Pancreas (tissue), 10 donors: ENCODE results near the gene IFT57. TPM values are rescaled to one million over a fixed set of nuclear protein-coding genes. Genes with fewer than 3 reads are reported as not detected.

Experiments
- ATAC-seq, 4 donors: fragments of 200-7000 bp; cut with Tn5 transposase; one replicate each; pipeline versions ENCODE4 v1.8.0 to v1.9.1; 2020; ENCODE audit warnings: mild to moderate bottlenecking in 4 of 4, moderate library complexity in 4 of 4
- DNase-seq, 6 donors: peaks; one replicate each; pipeline ENCODE4 v3.0.0-alpha.2; 2020
- FAIRE-seq: peaks from 2 replicates; lab custom pipeline; 2012; peaks lifted over from hg19 to GRCh38; lab: Jason Lieb, UNC
- H3K27ac ChIP-seq, 4 donors: fragments of 200-600 bp; sonication (generic); 1 replicate in 3 of 4; 2 replicates in 1 of 4; pipeline versions ENCODE4 v1.5.0 to v1.8.0; 2020
- H3K27me3 ChIP-seq, 4 donors: fragments of 200-600 bp; one replicate each; pipeline ENCODE4 v1.8.0; 2021
- H3K36me3 ChIP-seq, 3 donors: fragments of 200-600 bp; sonication (generic) in 1 of 3; one replicate each; pipeline versions ENCODE4 v1.5.0 to v1.8.0; 2020 to 2021
- H3K4me1 ChIP-seq, 3 donors: fragments of 200-600 bp; one replicate each; pipeline ENCODE4 v1.8.0; 2021
- H3K4me3 ChIP-seq, 4 donors: fragments of 200-600 bp; sonication (generic) in 2 of 4; one replicate each; pipeline versions ENCODE4 v1.5.0 to v1.8.0; 2020 to 2021
- H3K9me3 ChIP-seq, 4 donors: fragments of 200-600 bp; one replicate each; pipeline ENCODE4 v1.8.0; 2021
- CTCF ChIP-seq, 4 donors: fragments of 200-600 bp; sonication (generic) in 3 of 4; IDR thresholded peaks; one replicate each; pipeline versions ENCODE4 v1.5.0 to v1.8.0; 2021; ENCODE audit warnings: antibody characterized with exemption in 4 of 4
- WGBS, 2 donors: extraction: QIAGEN DNeasy Blood & Tissue Kit; methylation state at CpG; one replicate each; pipeline ENCODE4 v1.1.7; 2013; 5-methylcytosine and 5-hydroxymethylcytosine counted together
- intact Hi-C, 3 donors: fragments of 100-400 bp; cut with DNase I; formaldehyde crosslinking; loops; one replicate each; pipeline versions ENCODE4 v1.11.1 to v1.14.2; 2022
- polyA plus RNA-seq, 2 donors: library from polyadenylated mRNA; stranded (reverse); fragments of 200-250 nt; gene quantifications; one replicate each; pipeline ENCODE4 v1.2.3, GENCODE V29; 2013
- total RNA-seq, 6 donors: library from RNA; stranded (reverse); fragmentation: NEBNext Ultra II Directional in 4 of 6; extraction: Animal tissue kit (Norgen Biotek cat#: 25700) in 4 of 6; gene quantifications; one replicate each; pipeline versions ENCODE4 v1.2.1 to v1.2.4, GENCODE V29; 2021 to 2023
- donor health status: healthy with polysubstance abuse.
- donor health status: DM: no; HTN: no; CAD: no; lungs with moderate emphysema.
- donor health status: DM: no; HTN: no; CAD: no.
- donor health status: control.
- donor health status: control.
- donor health status: Bipolar disorder and iron deficiency.
- donor health status: DM: yes; HTN: yes; CAD: no.
- donor health status: DM: no; HTN: no; CAD: no.
- donor health status: DM: no; HTN: no; CAD: no.
- donor health status: DM: yes; HTN: yes; CAD: no.

Gene IFT57
- total and polyA plus RNA-seq, 8 donors, result 10.4 to 40.2 (median 30.3) TPM

- no peak for TF ChIP-seq CTCF (IDR thresholded peaks at IDR 0.05)
- intact Hi-C loops, result no loop called here
- WGBS, 2 donors, result 84 to 86% methylated on average over 6 of the region's 6 CpGs
- H3K36me3 ChIP-seq, result no peaks in the 10 kb centered on the region
- ATAC-seq (no peak), DNase-seq (no peak), FAIRE-seq (no peak)
- no peaks in the 10 kb centered on the region for H3K27me3 ChIP-seq
- no peaks in the 10 kb centered on the region for H3K9me3 ChIP-seq
- no peak overlapping the region for H3K27ac ChIP-seq
- H3K4me3 ChIP-seq, result no peak overlapping the region
- H3K4me1 ChIP-seq, result no peaks in the 10 kb centered on the region
Observed at GRCh38 chr3:108241721-108242120, 19.5 kb upstream of the IFT57 start.

DNA sequence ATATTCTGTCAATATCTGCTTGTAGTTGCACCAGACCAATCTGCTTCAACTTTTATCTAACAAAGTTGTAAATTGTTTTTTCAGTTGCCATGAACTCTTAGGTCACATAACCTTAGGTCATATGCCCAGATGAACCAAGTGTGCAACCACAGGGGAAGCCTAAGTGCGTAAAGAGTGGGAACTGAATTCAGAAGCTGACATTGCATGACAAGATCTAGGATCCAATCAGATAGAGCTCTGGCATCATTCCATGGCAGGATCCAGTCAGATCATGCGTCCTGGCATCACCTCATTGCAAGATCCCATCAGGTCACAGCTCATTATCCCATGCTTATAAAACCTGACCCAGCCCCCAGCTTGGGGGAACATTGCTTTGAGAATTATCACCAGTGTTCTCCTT is 18.9 kb upstream of the IFT57 start:
- no peak overlapping the region for H3K27ac ChIP-seq
- H3K4me1 ChIP-seq, result no peaks in the 10 kb centered on the region
- TF ChIP-seq CTCF (IDR thresholded peaks at IDR 0.05), result no peak
- no peak for FAIRE-seq
- no peaks in the 10 kb centered on the region for H3K36me3 ChIP-seq
- H3K9me3 ChIP-seq, result no peaks in the 10 kb centered on the region
- intact Hi-C loops, result no loop called here
- no peak for ATAC-seq
- DNase-seq, result no peak
- no peak overlapping the region for H3K4me3 ChIP-seq
- 85 to 86% methylated on average over 2 of the region's 2 CpGs for WGBS, 2 donors
- H3K27me3 ChIP-seq, result no peaks in the 10 kb centered on the region

- no peak for TF ChIP-seq CTCF (IDR thresholded peaks at IDR 0.05)
- FAIRE-seq (no peak), ATAC-seq (no peak), DNase-seq (no peak)
- 70 to 75% methylated on average over 1 of the region's 1 CpG for WGBS, 2 donors
- H3K27ac ChIP-seq, result no peak overlapping the region
- H3K36me3 ChIP-seq, result no peaks in the 10 kb centered on the region
- intact Hi-C loops, result no loop called here
- H3K4me1 ChIP-seq, result no peaks in the 10 kb centered on the region
- H3K4me3 ChIP-seq, result no peak overlapping the region
- no peaks in the 10 kb centered on the region for H3K27me3 ChIP-seq
- H3K9me3 ChIP-seq, result no peaks in the 10 kb centered on the region
Observed at GRCh38 chr3:108239082-108239481, 16.9 kb upstream of the IFT57 start.

GRCh38 chr3:108235290-108235689 is 13.1 kb upstream of the IFT57 start:
- no peak for TF ChIP-seq CTCF (IDR thresholded peaks at IDR 0.05)
- Histone ChIP-seq H3K9me3 (no peaks in the 10 kb centered on the region), H3K27ac (no peak overlapping the region), H3K4me1 (no peaks in the 10 kb centered on the region), H3K27me3 (no peaks in the 10 kb centered on the region), H3K4me3 (no peak overlapping the region), H3K36me3 (no peaks in the 10 kb centered on the region)
- intact Hi-C loops, result no loop called here
- FAIRE-seq (no peak), ATAC-seq (no peak), DNase-seq (no peak)
- 97 to 100% methylated on average over 1 of the region's 1 CpG for WGBS, 2 donors

DNA sequence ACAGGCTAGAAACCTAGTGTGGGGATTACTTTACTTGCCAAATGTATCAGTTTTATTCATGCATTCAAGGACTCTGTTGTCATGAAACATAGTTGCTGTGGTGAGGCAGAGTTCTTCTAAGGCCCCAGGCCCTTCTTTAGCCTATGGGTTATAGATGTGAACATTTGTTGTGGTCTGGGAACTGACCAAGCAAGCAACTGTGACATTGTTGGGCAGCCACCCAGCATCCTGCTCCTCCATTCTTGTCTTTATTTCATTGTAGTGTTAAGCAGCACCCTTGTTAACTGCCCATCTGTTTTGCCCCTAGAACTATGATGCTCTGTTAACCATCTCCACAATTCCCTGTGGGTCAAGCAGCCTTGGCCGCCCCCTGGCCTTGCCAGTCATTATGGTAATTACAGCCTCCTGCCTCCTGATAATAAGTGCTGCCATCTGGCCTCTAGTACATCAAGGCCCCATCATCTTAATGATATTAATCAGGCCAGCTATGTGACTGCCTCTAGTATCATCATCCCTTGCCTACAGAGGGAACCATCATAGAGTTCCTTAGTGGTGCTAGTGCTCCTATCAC is 12.2 kb upstream of the IFT57 start:
- intact Hi-C loops, result no loop called here
- no peak for TF ChIP-seq CTCF (IDR thresholded peaks at IDR 0.05)
- FAIRE-seq (no peak), DNase-seq (no peak), ATAC-seq (no peak)
- Histone ChIP-seq H3K4me1 (no peaks in the 10 kb centered on the region), H3K27ac (no peak overlapping the region), H3K4me3 (no peak overlapping the region), H3K36me3 (no peaks in the 10 kb centered on the region), H3K27me3 (no peaks in the 10 kb centered on the region), H3K9me3 (no peaks in the 10 kb centered on the region)
- WGBS, 2 donors, result 94 to 96% methylated on average over 1 of the region's 1 CpG
